ENCODE measurements around the gene DCTN1. TPM values are rescaled to one million over a fixed set of nuclear protein-coding genes. Genes with fewer than 3 reads are reported as not detected.

DCTN1 gene
- total RNA-seq, 1 donor from 2014 or later, result 100 TPM

GRCh38 chr2:74372674-74373073, 7.4 kb downstream of the DCTN1 start:
- H3K27me3 ChIP-seq, result no peaks in the 10 kb centered on the region
- TF ChIP-seq CTCF (IDR thresholded peaks at IDR 0.05) (no peak), EZH2 (IDR thresholded peaks at IDR 0.05) (no peak), EZH2phosphoT487 (IDR thresholded peaks at IDR 0.05) (no peak)
- H3K27me3 Mint-ChIP-seq (ENCODE audit: insufficient read depth, low read depth), result peaks cover 2% of the 10 kb centered on the region
- peaks cover 25% of the 10 kb centered on the region for H4K20me1 ChIP-seq (ENCODE audit: low read depth)
- no peaks in the 10 kb centered on the region for H3K9me3 ChIP-seq (ENCODE audit: low read depth)
- H3K36me3 ChIP-seq, result no peaks in the 10 kb centered on the region
- H3K9me3 Mint-ChIP-seq, result no peaks in the 10 kb centered on the region
- no peak for DNase-seq (ENCODE audit: low spot score)
- no peak overlapping the region for H2AFZ ChIP-seq (replicated peaks)
- peaks cover 15% of the 10 kb centered on the region for H3F3A ChIP-seq (ENCODE audit: low read depth)
- peaks cover 39% of the 10 kb centered on the region for H3K79me2 ChIP-seq (ENCODE audit: low read depth)
- H3K9ac ChIP-seq, result no peak overlapping the region
- H3K4me1 Mint-ChIP-seq, result peaks cover 27% of the 10 kb centered on the region
- peak overlapping the region; percentile 4 for H3K27ac Mint-ChIP-seq
- H3K4me2 ChIP-seq, result no peak overlapping the region
- peak overlapping the region; percentile 69 for H3K4me3 Mint-ChIP-seq
- no peak overlapping the region for H3K27ac ChIP-seq
- H3K4me1 ChIP-seq, result peaks cover 23% of the 10 kb centered on the region
- H3K36me3 Mint-ChIP-seq, result peaks cover 34% of the 10 kb centered on the region
- H3K4me3 ChIP-seq, result no peak overlapping the region

GRCh38 chr2:74371421-74371820, 8.7 kb downstream of the DCTN1 start:
- Histone ChIP-seq H4K20me1 (ENCODE audit: low read depth) (peaks cover 25% of the 10 kb centered on the region), H3K79me2 (ENCODE audit: low read depth) (peaks cover 32% of the 10 kb centered on the region), H3K27me3 (no peaks in the 10 kb centered on the region), H3K9ac (no peak overlapping the region), H2AFZ (replicated peaks) (no peak overlapping the region), H3K9me3 (ENCODE audit: low read depth) (no peaks in the 10 kb centered on the region), H3K27ac (no peak overlapping the region), H3F3A (ENCODE audit: low read depth) (peaks cover 15% of the 10 kb centered on the region), H3K4me3 (no peak overlapping the region), H3K4me2 (no peak overlapping the region), H3K36me3 (no peaks in the 10 kb centered on the region), H3K4me1 (peaks cover 23% of the 10 kb centered on the region)
- H3K27ac Mint-ChIP-seq, result no peak overlapping the region
- no peaks in the 10 kb centered on the region for H3K9me3 Mint-ChIP-seq
- peaks cover 2% of the 10 kb centered on the region for H3K27me3 Mint-ChIP-seq (ENCODE audit: insufficient read depth, low read depth)
- no peak overlapping the region for H3K4me3 Mint-ChIP-seq
- no peak for TF ChIP-seq CTCF (IDR thresholded peaks at IDR 0.05)
- no peak for TF ChIP-seq EZH2 (IDR thresholded peaks at IDR 0.05)
- TF ChIP-seq EZH2phosphoT487 (IDR thresholded peaks at IDR 0.05), result no peak
- peaks cover 41% of the 10 kb centered on the region for H3K36me3 Mint-ChIP-seq
- DNase-seq (ENCODE audit: low spot score), result no peak
- peaks cover 27% of the 10 kb centered on the region for H3K4me1 Mint-ChIP-seq

GRCh38 chr2:74369976-74370375, 10.1 kb downstream of the DCTN1 start:
- no peak overlapping the region for H3K27ac ChIP-seq
- no peak overlapping the region for H3K4me2 ChIP-seq
- H3K4me1 ChIP-seq, result peaks cover 18% of the 10 kb centered on the region
- peaks cover 11% of the 10 kb centered on the region for H3F3A ChIP-seq (ENCODE audit: low read depth)
- H2AFZ ChIP-seq (replicated peaks), result no peak overlapping the region
- H3K4me3 ChIP-seq, result no peak overlapping the region
- H3K9me3 ChIP-seq (ENCODE audit: low read depth), result no peaks in the 10 kb centered on the region
- H4K20me1 ChIP-seq (ENCODE audit: low read depth), result peaks cover 20% of the 10 kb centered on the region
- Mint-ChIP-seq H3K27ac (no peak overlapping the region), H3K4me3 (no peak overlapping the region), H3K4me1 (peaks cover 24% of the 10 kb centered on the region), H3K9me3 (no peaks in the 10 kb centered on the region), H3K27me3 (ENCODE audit: insufficient read depth, low read depth) (peaks cover 4% of the 10 kb centered on the region), H3K36me3 (peaks cover 49% of the 10 kb centered on the region)
- no peak for DNase-seq (ENCODE audit: low spot score)
- no peaks in the 10 kb centered on the region for H3K27me3 ChIP-seq
- H3K9ac ChIP-seq, result no peak overlapping the region
- H3K79me2 ChIP-seq (ENCODE audit: low read depth), result peaks cover 29% of the 10 kb centered on the region
- TF ChIP-seq CTCF (IDR thresholded peaks at IDR 0.05), result no peak
- no peak for TF ChIP-seq EZH2 (IDR thresholded peaks at IDR 0.05)
- TF ChIP-seq EZH2phosphoT487 (IDR thresholded peaks at IDR 0.05), result no peak
- H3K36me3 ChIP-seq, result no peaks in the 10 kb centered on the region
